ENCODE measurements around the gene RNF40. TPM values are rescaled to one million over a fixed set of nuclear protein-coding genes. Genes with fewer than 3 reads are reported as not detected.

RNF40 gene
- total RNA-seq, 6 experiments from 2014 or later: 98.2 to 120 (median 104) TPM

- Mint-ChIP-seq H3K27ac (peak overlapping the region; percentile 3; the same call in 1 of the 2 replicates), H3K4me1 (ENCODE audit: low read depth) (peaks cover 25% of the 10 kb centered on the region), H3K9me3 (no peaks in the 10 kb centered on the region), H3K4me3 (no peak overlapping the region), H3K27me3 (ENCODE audit: insufficient read depth) (peaks cover 8% of the 10 kb centered on the region), H3K36me3 (ENCODE audit: low read depth) (peaks cover 37% of the 10 kb centered on the region)
- no peak for TF ChIP-seq CTCF (IDR thresholded peaks at IDR 0.05)
- DNase-seq: no peak
Measured at GRCh38 chr16:30737794-30738648, 24.1 kb upstream of the RNF40 start.

GRCh38 chr16:30738984-30739951, 22.9 kb upstream of the RNF40 start:
- Mint-ChIP-seq H3K4me1 (ENCODE audit: low read depth) (peaks cover 25% of the 10 kb centered on the region), H3K9me3 (no peaks in the 10 kb centered on the region), H3K36me3 (ENCODE audit: low read depth) (peaks cover 34% of the 10 kb centered on the region), H3K27me3 (ENCODE audit: insufficient read depth) (peaks cover 8% of the 10 kb centered on the region), H3K27ac (no peak overlapping the region), H3K4me3 (no peak overlapping the region)
- DNase-seq: no peak
- TF ChIP-seq CTCF (IDR thresholded peaks at IDR 0.05): no peak

GRCh38 chr16:30740364-30741251, 21.5 kb upstream of the RNF40 start:
- Mint-ChIP-seq H3K27ac (peak overlapping the region; percentile 87), H3K36me3 (ENCODE audit: low read depth) (peaks cover 40% of the 10 kb centered on the region), H3K4me1 (ENCODE audit: low read depth) (peaks cover 25% of the 10 kb centered on the region), H3K9me3 (no peaks in the 10 kb centered on the region), H3K27me3 (ENCODE audit: insufficient read depth) (peaks cover 8% of the 10 kb centered on the region), H3K4me3 (peak overlapping the region; percentile 38)
- TF ChIP-seq CTCF (IDR thresholded peaks at IDR 0.05): no peak
- peak; percentile 68 for DNase-seq

GRCh38 chr16:30741461-30741914, 20.6 kb upstream of the RNF40 start:
- peaks cover 35% of the 10 kb centered on the region for H3K36me3 Mint-ChIP-seq (ENCODE audit: low read depth)
- DNase-seq: peak; percentile 86

More at GRCh38 chr16:30741461-30741914, 20.6 kb upstream of the RNF40 start:
- peak overlapping the region; percentile 38; the same call in 1 of the 2 replicates for H3K4me3 Mint-ChIP-seq
- H3K27me3 Mint-ChIP-seq (ENCODE audit: insufficient read depth): peaks cover 8% of the 10 kb centered on the region
- H3K27ac Mint-ChIP-seq: peak overlapping the region; percentile 87
- no peaks in the 10 kb centered on the region for H3K9me3 Mint-ChIP-seq
- no peak for TF ChIP-seq CTCF (IDR thresholded peaks at IDR 0.05)
- peaks cover 26% of the 10 kb centered on the region for H3K4me1 Mint-ChIP-seq (ENCODE audit: low read depth)
